GM20000 (cell line): Measurements from ENCODE around the gene APELA.

ENCODE experiments used
- DNase-seq: peaks from one replicate; pipeline ENCODE4 v3.0.0; 2012; ENCODE audit warnings: low spot score
- TF ChIP-seq, protein P1 (sequence below): IDR thresholded peaks from 2 replicates; pipeline ENCODE4 v1.5.1; 2012; ENCODE audit warnings: mild to moderate bottlenecking, control low read depth; ENCODE audit errors: extremely low read depth, missing control alignments

The APELA gene

DNA sequence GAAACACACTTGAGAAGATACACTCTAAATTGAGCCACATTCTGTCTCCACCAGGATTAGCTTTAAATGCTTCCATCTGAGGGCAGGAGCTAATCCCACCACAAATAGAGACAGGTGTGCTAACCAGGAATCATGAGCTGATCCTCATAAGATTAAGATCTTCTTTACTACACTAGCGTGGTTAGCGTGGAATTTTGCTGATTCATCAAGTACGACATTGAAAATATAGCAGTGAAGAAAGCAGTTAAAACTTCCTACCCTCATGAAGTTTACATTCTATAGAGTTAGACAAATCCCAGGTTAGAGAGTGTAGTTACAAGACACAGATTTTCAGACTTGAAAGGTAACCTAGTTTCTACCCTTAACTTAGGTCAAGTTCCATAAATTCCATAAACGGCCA is 5.3 kb upstream of the APELA start:
- DNase-seq = no peak
- TF ChIP-seq, protein P1, sequence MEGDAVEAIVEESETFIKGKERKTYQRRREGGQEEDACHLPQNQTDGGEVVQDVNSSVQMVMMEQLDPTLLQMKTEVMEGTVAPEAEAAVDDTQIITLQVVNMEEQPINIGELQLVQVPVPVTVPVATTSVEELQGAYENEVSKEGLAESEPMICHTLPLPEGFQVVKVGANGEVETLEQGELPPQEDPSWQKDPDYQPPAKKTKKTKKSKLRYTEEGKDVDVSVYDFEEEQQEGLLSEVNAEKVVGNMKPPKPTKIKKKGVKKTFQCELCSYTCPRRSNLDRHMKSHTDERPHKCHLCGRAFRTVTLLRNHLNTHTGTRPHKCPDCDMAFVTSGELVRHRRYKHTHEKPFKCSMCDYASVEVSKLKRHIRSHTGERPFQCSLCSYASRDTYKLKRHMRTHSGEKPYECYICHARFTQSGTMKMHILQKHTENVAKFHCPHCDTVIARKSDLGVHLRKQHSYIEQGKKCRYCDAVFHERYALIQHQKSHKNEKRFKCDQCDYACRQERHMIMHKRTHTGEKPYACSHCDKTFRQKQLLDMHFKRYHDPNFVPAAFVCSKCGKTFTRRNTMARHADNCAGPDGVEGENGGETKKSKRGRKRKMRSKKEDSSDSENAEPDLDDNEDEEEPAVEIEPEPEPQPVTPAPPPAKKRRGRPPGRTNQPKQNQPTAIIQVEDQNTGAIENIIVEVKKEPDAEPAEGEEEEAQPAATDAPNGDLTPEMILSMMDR = no peak

DNA sequence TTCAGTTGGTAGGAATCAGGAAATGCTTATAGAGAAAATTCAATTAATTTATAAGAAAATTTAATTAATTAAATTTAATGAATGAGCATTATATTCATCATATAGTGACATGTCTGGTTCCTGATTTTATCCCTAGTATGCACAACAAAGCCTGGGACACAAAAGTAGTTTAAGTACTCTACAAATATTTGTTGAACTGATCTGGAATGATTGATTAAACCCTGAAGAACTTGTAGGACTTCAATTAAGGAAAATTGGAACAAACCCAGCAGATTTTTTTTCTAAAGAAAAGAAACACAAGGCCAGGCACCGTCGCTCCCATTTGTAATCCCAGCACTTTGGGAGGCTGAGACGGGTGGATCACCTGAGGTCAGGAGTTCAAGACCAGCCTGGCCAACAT is 4.5 kb upstream of the APELA start:
- DNase-seq = no peak

DNA sequence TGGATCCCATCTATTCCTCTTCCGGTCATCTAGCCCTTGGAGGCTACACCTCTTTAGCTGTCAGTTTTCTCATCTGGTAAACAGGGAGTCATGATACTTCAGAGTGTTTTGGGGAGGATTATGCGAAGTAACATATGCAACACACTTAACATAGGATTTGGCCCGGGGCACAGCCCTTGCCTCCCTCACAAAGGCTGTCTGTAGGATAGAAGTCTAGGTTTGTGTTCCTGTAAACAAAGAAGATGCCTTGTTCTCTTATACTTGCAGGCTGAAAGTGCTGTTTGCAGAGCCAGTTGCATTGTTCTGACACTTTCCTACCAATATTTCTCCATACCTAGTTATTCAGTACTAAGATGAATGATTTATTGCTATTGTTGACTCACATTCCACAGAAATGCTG is 2.2 kb upstream of the APELA start:
- TF ChIP-seq, protein P1 = no peak
- no peak for DNase-seq

More for the DNA sequence above, 4.5 kb upstream of the APELA start:
- TF ChIP-seq, protein P1 = no peak

DNA sequence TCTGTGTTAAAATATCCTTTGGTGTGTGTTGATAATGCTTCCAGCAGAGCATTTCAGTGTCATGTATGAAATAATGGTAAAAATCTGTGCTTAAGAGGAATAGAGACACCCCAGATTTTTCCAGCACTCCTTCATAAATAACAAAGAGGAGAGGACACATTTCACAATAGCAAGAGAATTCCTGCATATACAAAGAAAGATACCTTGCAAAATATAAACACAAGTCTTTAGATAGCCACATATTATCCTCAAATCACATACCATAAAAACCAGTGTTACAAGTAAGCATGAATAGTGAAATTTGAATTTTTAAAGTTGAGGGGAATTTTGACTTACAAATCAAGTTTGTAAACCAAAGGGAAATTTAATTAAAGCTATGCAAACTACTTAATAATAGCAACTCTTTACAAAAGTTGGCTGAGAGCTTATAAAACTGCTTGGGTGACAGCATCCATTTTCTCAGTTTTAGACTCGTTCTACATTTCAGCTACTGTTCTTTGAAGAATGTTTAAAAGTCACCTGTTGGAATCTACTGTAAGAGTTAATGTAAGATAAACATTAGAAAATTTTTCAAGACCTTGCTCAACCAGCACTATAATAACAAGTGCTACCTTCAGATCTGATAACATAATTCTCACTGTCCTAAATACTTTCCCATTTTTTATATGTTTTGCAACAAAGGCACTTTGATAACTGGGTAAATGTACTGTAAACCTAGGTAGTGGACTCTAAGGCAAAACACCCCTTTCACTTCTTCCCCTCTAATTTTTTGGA is 3.7 kb downstream of the APELA start:
- DNase-seq = no peak
- TF ChIP-seq, protein P1 = no peak

DNA sequence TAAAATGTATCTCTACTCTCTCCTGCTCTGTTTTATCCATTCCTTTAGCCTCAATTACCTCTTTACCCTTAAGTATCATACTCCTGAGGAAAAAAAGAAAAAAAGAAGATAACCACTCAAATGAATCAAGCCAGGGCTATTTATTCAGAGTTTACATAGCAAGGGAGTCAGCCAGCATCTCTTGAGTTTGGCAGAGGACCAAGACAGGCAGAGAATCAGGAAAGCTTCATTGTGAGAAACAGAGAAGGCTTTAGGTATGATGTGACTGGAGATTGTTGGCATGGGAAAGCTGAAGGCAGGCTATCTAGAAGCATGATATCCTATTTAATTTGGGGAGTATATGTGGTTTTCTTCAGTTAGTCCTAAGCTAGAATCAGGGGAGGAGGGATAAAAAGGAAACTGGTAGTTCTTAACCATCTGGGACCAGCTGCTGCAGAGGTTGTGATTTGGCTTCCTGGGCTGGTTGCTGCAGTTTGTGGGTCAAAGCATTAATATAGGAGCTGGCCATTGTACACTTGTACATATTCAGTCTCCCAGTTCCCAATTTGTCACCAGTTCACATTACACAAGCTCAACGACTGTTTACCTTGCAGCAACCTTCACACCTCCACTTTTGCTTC is 11.2 kb downstream of the APELA start:
- DNase-seq = no peak
- TF ChIP-seq, protein P1 = no peak

DNA sequence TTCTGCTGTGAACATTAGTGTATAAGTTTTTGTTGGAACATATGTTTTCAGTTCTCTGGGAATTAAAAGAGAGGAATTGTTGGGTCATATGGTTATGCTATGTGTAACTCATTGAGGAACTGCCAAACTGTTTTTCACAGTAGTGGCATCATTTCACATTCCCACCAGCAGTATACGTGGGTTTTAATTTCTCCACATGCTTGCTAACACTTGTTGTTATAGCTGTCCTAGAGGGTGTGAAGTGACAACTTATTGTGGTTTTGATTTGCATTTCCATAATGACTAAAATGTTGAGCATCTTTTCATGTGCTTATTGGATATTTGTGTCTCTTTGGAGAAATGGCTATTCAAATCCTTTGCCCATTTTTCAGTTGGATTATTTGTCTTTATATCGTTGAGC is 13.7 kb downstream of the APELA start:
- TF ChIP-seq, protein P1 = no peak
- no peak for DNase-seq

DNA sequence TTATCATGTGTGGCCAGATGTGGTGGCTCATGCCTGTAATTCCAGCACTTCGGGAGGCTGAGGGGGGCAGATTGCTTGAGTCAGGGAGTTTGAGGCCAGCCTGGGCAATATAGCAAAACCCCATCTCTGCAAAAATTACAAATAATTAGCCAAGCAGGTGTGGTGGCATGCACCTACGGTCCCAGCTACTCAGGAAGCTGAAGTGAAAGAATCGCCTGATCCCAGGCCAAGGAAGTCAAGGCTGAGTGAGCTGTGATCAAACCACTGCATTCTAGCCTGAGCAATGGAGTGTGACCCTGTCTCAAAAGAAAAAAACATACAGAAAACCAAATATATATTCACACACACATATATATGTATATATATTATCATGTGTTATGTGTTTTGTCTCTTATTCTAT is 15.0 kb downstream of the APELA start:
- TF ChIP-seq, protein P1 = no peak
- DNase-seq = no peak
